AG04450 (cell line): ENCODE results near the gene C1orf56. TPM values are rescaled to one million over a fixed set of nuclear protein-coding genes. Genes with fewer than 3 reads are reported as not detected.

Experiments
- CTCF ChIA-PET: fragments of 300-600, 350-600 bp; formaldehyde crosslinking; extraction: SDS; loops from one replicate; lab custom pipeline; 2022; ENCODE audit warnings: antibody characterized with exemption, inconsistent platforms; lab: Charles Lee
- POLR2A ChIA-PET: fragments of 350-600 bp; formaldehyde crosslinking; extraction: SDS; loops from one replicate; lab custom pipeline; 2021; ENCODE audit warnings: antibody characterized with exemption, inconsistent platforms; lab: Yijun Ruan, JAX
- DNase-seq: peaks from one replicate; pipeline ENCODE4 v3.0.0-alpha.2; 2011; ENCODE audit warnings: low read depth, low spot score
- H3K27ac ChIP-seq: one replicate; pipeline ENCODE4 v1.5.1; 2012; ENCODE audit warnings: low read depth, low read length, control low read depth
- H3K27me3 ChIP-seq: one replicate; pipeline ENCODE4 v1.6.0; 2012; ENCODE audit warnings: low read length; ENCODE audit not compliant: control insufficient read depth, insufficient read depth
- H3K4me3 ChIP-seq: 2 replicates; pipeline ENCODE4 v1.5.1; 2011; ENCODE audit warnings: mild to moderate bottlenecking, low read depth, low read length, control low read depth
- H3K9me3 ChIP-seq: 2 replicates; pipeline ENCODE4 v1.5.1; 2012; ENCODE audit warnings: low read length; ENCODE audit not compliant: control insufficient read depth, insufficient read depth
- polyA plus RNA-seq: library from polyadenylated mRNA; depleted of rRNA; stranded (reverse); fragments of >200 nt; gene quantifications from 2 replicates; pipeline ENCODE4 v1.2.3, GENCODE V29; 2011
- TF ChIP-seq, protein P1 (sequence below): IDR thresholded peaks from 2 replicates; pipeline ENCODE4 v1.5.1; 2011; ENCODE audit warnings: low read depth, low read length, control low read depth, inconsistent platforms

The C1orf56 gene
- polyA plus RNA-seq, 1 experiment, result 1.3 TPM

DNA sequence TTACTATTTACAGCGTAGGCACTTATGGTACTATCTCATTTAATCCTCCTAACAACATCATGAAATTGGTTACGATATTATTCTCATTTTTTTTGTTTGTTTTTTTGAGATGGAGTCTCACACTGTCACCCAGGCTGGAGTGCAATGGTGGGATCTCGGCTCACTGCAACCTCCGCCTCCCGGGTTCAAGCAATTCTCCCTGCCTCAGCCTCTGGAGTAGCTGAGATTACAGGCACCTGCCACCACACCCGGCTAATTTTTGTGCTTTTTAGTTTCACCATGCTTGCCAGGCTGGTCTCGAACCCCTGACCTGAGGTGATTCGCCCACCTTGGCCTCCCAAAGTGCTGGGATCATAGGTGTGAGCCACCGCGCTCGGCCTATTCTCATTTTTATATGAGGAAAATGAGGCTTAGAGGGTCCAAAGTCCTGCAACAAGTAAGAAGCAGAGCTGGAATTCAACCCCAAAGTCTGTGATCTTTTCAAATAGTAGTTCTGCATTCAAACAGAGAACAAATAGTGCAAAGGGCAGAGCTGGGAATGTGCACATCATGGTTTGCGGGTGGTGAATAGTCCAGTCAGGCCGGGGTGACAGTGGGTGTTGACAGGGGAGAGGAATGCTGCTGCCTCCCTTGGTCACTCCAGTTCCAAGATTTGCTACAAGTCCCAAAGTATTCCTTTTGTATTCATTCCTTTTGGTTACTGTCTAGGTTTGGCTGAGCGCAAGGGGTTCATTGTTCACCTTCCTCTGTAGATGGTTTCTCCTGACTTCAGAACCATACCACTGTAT, 34.7 kb upstream of the C1orf56 start:
- Histone ChIP-seq H3K9me3 (no peaks in the 10 kb centered on the region), H3K27me3 (no peaks in the 10 kb centered on the region), H3K4me3 (no peak overlapping the region), H3K27ac (no peak overlapping the region)
- ChIA-PET CTCF (interaction anchor here (1.3 to 2.0 kb wide), 2 partner anchors 12 to 35 kb away, joined by 3 to 10 read pairs; partner anchors contain the start of gene C1orf56), POLR2A (interaction anchor here (0.6 kb wide), 1 partner anchor 629 kb away, joined by 3 read pairs; no protein-coding TSS in a partner anchor)
- TF ChIP-seq, protein P1, sequence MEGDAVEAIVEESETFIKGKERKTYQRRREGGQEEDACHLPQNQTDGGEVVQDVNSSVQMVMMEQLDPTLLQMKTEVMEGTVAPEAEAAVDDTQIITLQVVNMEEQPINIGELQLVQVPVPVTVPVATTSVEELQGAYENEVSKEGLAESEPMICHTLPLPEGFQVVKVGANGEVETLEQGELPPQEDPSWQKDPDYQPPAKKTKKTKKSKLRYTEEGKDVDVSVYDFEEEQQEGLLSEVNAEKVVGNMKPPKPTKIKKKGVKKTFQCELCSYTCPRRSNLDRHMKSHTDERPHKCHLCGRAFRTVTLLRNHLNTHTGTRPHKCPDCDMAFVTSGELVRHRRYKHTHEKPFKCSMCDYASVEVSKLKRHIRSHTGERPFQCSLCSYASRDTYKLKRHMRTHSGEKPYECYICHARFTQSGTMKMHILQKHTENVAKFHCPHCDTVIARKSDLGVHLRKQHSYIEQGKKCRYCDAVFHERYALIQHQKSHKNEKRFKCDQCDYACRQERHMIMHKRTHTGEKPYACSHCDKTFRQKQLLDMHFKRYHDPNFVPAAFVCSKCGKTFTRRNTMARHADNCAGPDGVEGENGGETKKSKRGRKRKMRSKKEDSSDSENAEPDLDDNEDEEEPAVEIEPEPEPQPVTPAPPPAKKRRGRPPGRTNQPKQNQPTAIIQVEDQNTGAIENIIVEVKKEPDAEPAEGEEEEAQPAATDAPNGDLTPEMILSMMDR, result no peak
- no peak for DNase-seq

DNA sequence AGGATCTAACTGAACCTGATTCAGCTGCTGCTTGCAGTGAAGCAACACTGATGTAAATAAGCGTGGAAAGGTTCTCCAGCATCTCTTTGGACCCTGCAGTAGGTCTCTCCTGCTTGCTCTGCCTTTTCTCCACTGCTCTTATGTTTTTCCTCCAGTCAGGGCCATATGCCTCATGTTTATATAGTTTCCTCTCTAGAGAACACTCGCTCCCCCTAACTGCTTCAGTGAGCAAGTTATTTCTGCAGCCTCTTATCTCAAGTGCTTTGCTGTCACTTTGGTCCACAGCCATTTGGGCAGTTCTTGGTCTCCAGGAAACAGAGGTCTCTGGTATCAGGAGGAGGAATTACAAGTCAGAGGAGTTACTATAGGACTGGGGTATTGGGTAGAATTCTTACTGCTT, 34.0 kb upstream of the C1orf56 start:
- Histone ChIP-seq H3K4me3 (no peak overlapping the region), H3K9me3 (no peaks in the 10 kb centered on the region), H3K27ac (no peak overlapping the region), H3K27me3 (no peaks in the 10 kb centered on the region)
- no peak for DNase-seq
- CTCF ChIA-PET, result interaction anchor here (1.3 kb wide), 1 partner anchor 34 kb away, joined by 3 read pairs; the partner anchor contains the start of gene C1orf56
- POLR2A ChIA-PET, result no interaction called here
- TF ChIP-seq, protein P1, result peak; percentile 21; the same call in 1 of the 2 replicates

DNA sequence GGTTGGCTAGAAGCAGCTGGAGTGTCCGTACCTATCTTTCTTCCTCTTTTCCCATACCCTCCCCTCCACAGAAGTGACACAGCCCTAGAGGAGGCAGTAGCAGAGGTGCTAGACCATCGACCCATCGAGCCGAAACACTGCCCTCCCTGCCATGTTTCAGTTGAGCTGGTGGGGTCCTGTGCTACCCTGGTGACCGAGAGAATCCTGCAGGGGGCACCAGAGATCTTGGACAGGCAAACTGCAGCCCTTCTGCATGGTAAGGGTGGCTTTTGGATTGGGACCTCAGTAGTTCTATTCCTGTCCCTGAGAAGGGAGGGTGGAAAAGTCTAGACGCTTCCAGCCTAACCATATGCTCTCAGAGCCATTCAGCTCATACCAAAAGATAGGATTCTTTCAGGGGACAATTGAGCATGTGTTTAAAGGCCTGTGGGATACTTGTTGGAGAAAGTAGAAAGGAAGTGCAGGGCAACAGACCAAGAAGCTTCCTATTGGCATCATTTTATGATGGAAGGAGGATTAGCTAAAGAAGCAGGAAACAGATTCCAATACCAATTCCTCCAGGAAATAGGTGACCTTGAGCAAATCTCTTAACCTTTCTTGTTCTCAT, 22.9 kb upstream of the C1orf56 start:
- Histone ChIP-seq H3K27ac (no peak overlapping the region), H3K27me3 (no peaks in the 10 kb centered on the region), H3K9me3 (no peaks in the 10 kb centered on the region), H3K4me3 (no peak overlapping the region)
- CTCF ChIA-PET, result interaction anchor here (0.6 to 3.0 kb wide), 15 partner anchors 13 to 316 kb away, joined by 3 to 27 read pairs (median 5); partner anchors contain the start of genes C1orf56, MINDY1 and TNFAIP8L2
- DNase-seq, result no peak
- POLR2A ChIA-PET, result no interaction called here
- TF ChIP-seq, protein P1, result peak; percentile 80

DNA sequence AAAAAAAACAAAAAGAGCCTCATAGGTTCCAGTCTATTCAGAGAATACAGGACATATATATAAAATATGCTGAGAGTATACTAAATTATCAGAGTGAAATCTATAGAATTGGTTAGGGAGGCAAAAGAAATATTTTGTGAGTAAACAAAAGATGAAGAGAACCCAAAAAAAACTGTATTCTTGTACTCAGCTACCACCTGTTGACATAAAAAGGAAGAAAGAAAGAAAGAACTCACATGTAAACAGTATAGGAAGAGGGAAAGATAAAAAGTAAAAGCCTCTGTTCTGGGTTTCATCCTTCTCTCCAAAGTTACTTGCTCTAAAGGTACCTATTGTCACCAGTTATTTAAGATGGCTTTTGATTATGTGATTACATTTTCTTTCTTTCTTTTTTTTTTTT, 21.1 kb upstream of the C1orf56 start:
- Histone ChIP-seq H3K4me3 (no peak overlapping the region), H3K9me3 (no peaks in the 10 kb centered on the region), H3K27ac (no peak overlapping the region), H3K27me3 (no peaks in the 10 kb centered on the region)
- TF ChIP-seq, protein P1, result no peak
- CTCF ChIA-PET, result interaction anchor here (1.3 to 3.0 kb wide), 4 partner anchors 20 to 73 kb away, joined by 3 to 22 read pairs (median 3); partner anchors contain the start of gene C1orf56
- no peak for DNase-seq
- POLR2A ChIA-PET, result no interaction called here
